HG03378 (cell line): ENCODE results near the gene MYL11.

Experiments
- ATAC-seq: cut with Tn5 transposase; IDR thresholded peaks from one replicate; pipeline ENCODE4 v1.9.1; 2021; ENCODE audit warnings: mild to moderate bottlenecking, moderate library complexity; ENCODE audit not compliant: unreplicated experiment

MYL11 gene

GRCh38 chr16:30353438-30354129, 21.0 kb upstream of the MYL11 start:
- ATAC-seq = no peak

GRCh38 chr16:30354423-30355143, 20.0 kb upstream of the MYL11 start:
- ATAC-seq = no peak

GRCh38 chr16:30355144-30355953, 19.3 kb upstream of the MYL11 start, which contains the start of gene CD2BP2:
Gene CD2BP2, minus strand, starts transcription at chr16:30355308. Its CDS starts 627 bp downstream, at chr16:30354681.
- ATAC-seq = peak; percentile 43

GRCh38 chr16:30355954-30356308, 18.7 kb upstream of the MYL11 start:
- no peak for ATAC-seq

GRCh38 chr16:30356401-30357084, 18.1 kb upstream of the MYL11 start:
- ATAC-seq = no peak

GRCh38 chr16:30357085-30357714, 17.4 kb upstream of the MYL11 start:
- no peak for ATAC-seq

- no peak for ATAC-seq
Measured at GRCh38 chr16:30357715-30358576, 16.7 kb upstream of the MYL11 start.

DNA sequence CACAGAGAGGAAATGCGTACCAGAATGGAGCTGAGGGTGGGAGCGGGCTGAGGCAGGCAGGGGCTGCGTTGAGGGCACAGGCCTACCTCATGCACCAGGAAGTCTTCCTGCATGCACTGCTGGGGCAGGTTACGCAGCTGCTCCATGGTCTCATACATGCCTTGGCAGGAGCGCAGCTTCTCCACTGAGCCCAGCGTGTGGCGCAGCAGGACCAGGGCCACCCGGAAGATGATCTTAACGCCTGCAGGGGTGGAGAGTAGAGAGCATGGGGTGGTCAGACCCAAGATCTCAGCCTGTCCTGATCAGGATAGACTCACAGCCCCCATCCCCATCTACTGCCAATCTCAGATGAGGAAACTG, 16.0 kb upstream of the MYL11 start:
- ATAC-seq = no peak

GRCh38 chr16:30358990-30359870, 15.4 kb upstream of the MYL11 start:
- no peak for ATAC-seq

DNA sequence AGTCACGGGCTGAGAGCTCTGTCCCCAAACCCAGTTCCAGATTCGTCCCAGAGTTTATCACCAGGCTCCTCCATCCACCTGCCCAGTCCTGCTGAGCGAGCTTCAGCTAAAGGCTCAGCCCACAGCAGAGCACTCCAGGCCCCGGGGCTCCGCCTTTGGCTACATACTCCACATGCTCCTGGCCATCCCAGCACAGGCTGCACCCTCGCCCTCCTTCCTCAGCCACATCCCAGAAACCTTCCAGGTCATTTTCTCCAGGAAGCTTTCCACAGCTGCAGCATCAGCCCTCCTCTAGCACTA, 14.8 kb upstream of the MYL11 start:
- no peak for ATAC-seq

DNA sequence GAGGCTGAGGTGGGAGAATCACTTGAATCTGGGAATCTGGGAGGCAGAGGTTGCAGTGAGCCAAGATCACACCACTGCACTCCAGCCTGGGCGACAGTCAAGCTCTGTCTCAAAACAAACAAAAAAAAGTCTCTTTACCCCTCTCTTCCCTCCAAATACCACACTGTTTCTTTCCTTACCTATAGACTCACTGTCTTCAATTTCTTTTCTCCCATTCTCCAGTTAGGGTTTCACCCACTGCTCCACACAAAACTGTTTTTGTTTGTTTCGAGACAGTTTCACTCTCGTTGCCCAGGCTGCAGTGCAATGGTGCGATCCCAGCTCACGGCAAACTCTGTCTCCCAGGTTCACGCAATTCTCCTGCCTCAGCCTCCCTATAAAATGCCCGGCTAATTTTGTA, 13.4 kb upstream of the MYL11 start:
- ATAC-seq = no peak

GRCh38 chr16:30365200-30365599, 9.4 kb upstream of the MYL11 start:
- no peak for ATAC-seq

DNA sequence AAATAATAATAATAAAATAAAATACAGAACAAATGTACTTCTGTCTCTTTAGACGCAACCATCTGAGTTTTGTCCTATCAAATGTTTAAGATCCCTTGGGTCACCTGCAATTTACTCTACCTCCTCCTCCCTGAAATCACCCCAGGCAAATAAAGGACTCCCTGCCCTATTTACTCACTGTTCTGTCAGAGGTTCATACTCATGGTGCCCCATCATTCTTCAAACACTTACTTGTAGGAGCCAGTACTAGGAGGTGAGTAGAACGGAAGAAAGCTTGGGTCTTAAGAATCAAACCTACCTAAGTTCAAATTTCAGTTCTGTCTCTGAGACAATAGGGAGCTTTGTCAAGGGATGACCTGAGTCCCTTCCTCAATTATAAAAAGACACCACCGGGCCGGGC, 8.1 kb upstream of the MYL11 start:
- ATAC-seq = no peak

DNA sequence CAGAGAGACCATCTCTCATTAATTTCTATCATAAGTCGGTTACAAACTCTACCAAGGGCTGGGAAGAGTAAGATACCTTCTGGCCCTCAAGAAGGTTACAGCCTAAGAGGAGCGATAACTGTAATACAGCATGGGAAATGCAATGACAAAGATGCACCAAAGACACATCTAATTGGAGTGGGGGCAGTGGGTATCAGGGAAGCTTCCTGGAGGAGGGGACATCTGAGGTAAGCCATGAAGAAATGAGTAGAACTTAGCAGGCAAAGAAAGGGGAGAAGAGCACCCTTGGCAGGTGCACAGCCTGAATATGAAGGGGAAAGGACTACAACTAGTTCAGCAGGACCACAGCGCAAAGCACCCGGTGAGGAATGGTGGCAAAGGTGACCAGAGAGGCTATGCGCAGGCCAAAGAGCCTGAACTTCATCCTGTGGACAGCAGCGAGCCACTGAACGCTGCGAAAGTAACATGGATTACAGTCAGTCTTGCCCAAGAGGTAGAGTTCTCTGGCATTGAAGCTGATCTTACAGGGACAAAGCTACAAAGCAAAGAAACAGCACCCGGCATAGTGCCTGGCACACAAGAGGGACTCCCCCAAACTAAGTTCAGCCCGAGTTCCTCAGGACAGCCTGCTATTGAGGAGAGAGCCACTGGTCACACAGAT, 7.1 kb upstream of the MYL11 start:
- no peak for ATAC-seq

DNA sequence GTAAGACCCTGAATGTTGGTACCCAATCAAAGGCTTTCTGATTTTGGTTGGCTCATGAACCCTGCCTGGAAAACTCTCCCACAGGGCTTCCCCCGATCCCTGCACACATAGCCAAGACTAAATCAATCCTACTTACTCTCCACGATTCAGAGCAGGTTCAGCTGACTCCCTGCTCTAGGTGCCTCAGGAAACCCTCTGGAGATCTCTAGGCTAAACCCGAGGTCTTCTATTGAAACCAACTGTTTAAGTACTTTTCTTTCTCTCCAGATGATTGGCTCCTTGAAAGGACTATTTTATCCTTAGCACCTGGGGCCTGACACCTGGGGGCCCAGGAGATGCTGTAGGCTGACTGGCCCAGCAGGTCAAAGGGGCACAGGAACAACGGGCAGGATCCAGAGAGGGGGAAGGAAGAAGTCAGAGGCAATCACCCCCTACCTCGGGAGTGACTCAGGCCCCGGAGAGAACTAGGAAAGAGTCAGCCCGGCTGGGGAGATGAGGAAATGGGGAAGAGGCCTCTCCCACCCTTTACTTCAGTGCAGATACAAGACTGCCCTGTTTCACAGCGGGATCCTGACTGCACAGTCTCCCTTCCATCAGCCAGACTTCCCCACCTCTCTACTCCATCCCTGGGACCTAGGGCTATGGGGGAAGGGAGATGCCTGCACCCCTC, 6.3 kb upstream of the MYL11 start:
- ATAC-seq = no peak

DNA sequence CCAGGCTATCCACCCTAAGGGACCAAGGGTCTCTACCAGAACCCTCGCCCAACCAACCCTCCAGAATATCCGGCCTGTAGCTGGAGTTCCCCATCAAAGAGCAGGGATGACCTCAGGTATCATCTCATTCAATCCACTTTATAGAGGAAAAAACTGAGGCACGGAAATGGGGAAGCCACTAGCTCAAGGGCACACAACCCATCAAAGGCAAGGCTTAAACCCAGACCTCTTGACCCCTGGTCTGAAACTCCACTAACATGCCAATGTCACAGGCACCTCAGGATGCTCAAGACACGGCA, 5.9 kb upstream of the MYL11 start:
- no peak for ATAC-seq

DNA sequence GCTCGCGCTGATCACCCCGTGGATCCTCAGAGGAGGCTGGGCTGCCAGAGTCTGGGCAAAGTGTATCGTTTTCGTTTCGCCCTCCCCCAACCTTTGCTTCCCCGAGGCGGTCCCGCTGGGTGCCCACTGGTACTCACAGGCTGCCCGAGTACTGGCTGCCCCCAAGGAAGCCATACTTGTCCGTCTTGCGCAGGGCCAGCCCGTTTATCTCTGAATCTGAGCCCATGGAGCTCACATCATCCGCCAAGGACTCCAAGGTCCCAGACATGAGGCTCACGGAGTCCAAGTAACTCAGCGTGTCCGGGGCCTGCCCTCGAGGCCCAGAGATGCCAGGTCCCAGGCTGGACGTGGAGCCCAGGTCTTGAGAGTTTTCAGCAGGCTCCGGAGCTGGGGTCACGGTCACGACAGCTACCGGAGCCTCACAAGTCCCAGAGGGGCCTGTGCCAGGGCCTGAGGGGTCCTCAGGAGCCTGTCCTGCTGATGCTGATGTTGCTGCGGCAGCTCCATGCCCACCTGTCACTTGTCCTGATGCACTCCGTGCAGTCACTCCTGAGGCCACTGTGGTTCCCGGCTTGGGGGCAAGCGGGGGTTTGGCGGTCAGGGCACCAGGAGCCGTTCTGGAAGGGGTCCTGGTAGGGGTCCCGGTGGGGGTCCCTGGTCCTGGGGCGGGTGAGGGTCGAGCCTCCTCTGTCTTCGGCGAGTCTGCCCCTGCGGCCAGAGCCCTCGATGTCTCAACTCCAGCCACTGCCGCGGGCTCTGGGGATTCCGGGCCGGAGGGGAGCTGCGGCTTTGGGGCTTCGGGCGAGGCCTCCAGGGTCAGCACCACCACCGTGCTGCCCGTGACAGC, 5.3 kb upstream of the MYL11 start:
- no peak for ATAC-seq
